Measurements from ENCODE around the gene DLG2.

DNA sequence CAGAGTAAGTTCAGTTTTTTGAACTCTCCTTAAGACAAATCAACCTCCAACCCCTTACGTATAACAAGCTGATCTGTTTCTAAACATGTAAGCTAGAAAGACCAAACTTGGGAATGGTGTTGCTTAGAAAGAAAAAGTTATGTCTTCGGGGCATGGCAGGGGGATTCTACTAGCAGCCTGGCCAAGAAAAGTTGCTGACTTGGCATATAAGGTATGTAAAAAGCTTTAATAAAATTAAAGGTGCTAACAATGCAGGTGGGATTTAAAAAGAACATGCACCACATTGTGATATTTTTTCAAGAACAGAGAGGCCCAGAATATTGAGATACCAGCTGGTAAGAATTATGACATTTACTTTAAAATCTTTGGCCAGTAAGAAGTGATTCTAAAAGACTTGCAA, 1929.6 kb downstream of the DLG2 start:
- TF ChIP-seq, protein P1, sequence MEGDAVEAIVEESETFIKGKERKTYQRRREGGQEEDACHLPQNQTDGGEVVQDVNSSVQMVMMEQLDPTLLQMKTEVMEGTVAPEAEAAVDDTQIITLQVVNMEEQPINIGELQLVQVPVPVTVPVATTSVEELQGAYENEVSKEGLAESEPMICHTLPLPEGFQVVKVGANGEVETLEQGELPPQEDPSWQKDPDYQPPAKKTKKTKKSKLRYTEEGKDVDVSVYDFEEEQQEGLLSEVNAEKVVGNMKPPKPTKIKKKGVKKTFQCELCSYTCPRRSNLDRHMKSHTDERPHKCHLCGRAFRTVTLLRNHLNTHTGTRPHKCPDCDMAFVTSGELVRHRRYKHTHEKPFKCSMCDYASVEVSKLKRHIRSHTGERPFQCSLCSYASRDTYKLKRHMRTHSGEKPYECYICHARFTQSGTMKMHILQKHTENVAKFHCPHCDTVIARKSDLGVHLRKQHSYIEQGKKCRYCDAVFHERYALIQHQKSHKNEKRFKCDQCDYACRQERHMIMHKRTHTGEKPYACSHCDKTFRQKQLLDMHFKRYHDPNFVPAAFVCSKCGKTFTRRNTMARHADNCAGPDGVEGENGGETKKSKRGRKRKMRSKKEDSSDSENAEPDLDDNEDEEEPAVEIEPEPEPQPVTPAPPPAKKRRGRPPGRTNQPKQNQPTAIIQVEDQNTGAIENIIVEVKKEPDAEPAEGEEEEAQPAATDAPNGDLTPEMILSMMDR (conservative IDR thresholded peaks at IDR 0.05; ENCODE audit: low read length) = no peak
- no peak for TF ChIP-seq EZH2phosphoT487 (IDR thresholded peaks at IDR 0.05; ENCODE audit: borderline replicate concordance, low read depth, low read length)
